SH-SY5Y (cell line): ENCODE results near the gene TRIM66.

Source experiments
- GATA2 ChIP-seq: IDR thresholded peaks from 2 replicates; pipeline ENCODE4 v1.6.1; 2011; ENCODE audit warnings: mild to moderate bottlenecking, low read depth, low read length
- GATA3 ChIP-seq: IDR thresholded peaks from 2 replicates; pipeline ENCODE4 v1.6.1; 2011; ENCODE audit warnings: low read depth, mild to moderate bottlenecking, low read length, moderate library complexity

GRCh38 chr11:8665222-8665621 lies 17.2 kb downstream of the TRIM66 start:
- TF ChIP-seq GATA2, result no peak
- no peak for TF ChIP-seq GATA3
